Gastroesophageal sphincter (tissue), 3 donors: ENCODE results near the gene VPS4B.

Experiments used
- CTCF ChIP-seq, 4 experiments: fragments of 200-600 bp in 2 of 4; fragments of 450-650 bp in 2 of 4; sonication (generic) in 1 of 4; IDR thresholded peaks; one replicate each; pipeline ENCODE4 v1.5.1; 2017 to 2019; ENCODE audit warnings: antibody characterized with exemption in 4 of 4, mild to moderate bottlenecking in 2 of 4, moderate library complexity in 2 of 4
- POLR2AphosphoS5 ChIP-seq: sonication (generic); formaldehyde crosslinking; IDR thresholded peaks from one replicate; pipeline ENCODE4 v1.6.1; 2017; ENCODE audit warnings: antibody characterized with exemption

GRCh38 chr18:63451799-63452660, 29.8 kb upstream of the VPS4B start:
- TF ChIP-seq POLR2AphosphoS5 (no peak), CTCF (IDR thresholded peaks at IDR 0.05) (no peak)
